Measurements from ENCODE around the gene KNCN. TPM values are rescaled to one million over a fixed set of nuclear protein-coding genes. Genes with fewer than 3 reads are reported as not detected.

The KNCN gene
- total RNA-seq, 1 donor from 2014 or later = not detected

DNA sequence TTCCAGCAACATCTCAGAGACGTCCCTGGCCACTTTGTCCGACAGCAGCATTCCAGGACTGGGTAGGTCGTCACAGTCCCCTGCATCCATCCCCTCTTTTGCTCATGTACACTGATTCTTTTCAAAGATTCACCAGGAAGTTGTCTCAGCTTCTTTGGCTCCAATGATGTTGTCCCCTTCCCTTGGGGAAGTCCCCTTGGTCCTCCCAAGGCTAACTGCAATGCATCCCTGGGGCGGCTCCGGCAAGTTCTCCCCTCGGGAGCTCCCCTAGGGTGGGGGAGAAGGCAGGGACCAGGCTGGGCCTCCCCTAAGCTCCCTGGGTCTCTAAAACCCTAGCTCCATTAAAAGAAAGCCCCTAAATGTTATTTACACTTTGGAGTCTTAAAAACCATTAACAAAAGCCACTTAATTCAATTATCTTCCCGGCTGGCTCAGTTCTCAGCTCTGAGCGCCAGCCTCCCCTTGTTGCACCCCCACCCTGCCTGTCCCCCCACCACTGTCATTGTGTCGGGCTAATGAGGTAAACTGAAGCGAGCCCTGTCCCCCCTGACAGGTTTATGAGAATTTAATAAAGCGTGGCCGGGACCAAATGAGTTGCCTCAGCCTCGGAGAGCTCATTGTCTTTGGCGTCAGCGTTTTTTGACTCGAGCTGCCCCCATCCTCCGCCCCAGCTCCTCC lies 25.3 kb downstream of the KNCN start:
- no peak overlapping the region for H3K27ac Mint-ChIP-seq (ENCODE audit: unreplicated experiment)
- Histone ChIP-seq H3K4me2 (ENCODE audit: low read length) (no peak overlapping the region), H3K9ac (ENCODE audit: low read length) (no peak overlapping the region), H3K4me1 (ENCODE audit: insufficient read depth, low read length) (peaks cover 14% of the 10 kb centered on the region), H3K27ac (ENCODE audit: low read depth, low read length) (no peak overlapping the region), H3K79me2 (ENCODE audit: insufficient read depth, low read length) (no peaks in the 10 kb centered on the region), H3K27me3 (ENCODE audit: insufficient read depth, low read length) (peaks cover 35% of the 10 kb centered on the region), H3K4me3 (ENCODE audit: insufficient read depth, low read depth, low read length) (no peak overlapping the region), H3K9me3 (ENCODE audit: insufficient read depth, low read depth, low read length) (no peaks in the 10 kb centered on the region), H3K36me3 (ENCODE audit: insufficient read depth, low read length) (no peaks in the 10 kb centered on the region), H2AFZ (ENCODE audit: low read depth, low read length) (no peak overlapping the region), H4K20me1 (ENCODE audit: insufficient read depth, low read length) (no peaks in the 10 kb centered on the region)
- H3K4me1 Mint-ChIP-seq (ENCODE audit: low read depth, unreplicated experiment) = peaks cover 18% of the 10 kb centered on the region
- H3K9me3 Mint-ChIP-seq (ENCODE audit: unreplicated experiment) = peaks cover under 1% of the 10 kb centered on the region
- peaks cover 3% of the 10 kb centered on the region for H3K36me3 Mint-ChIP-seq (ENCODE audit: low read depth, unreplicated experiment)
- DNase-seq (ENCODE audit: low read depth) (no peak), FAIRE-seq (no peak)
- H3K27me3 Mint-ChIP-seq (ENCODE audit: low read depth, unreplicated experiment) = peaks cover 58% of the 10 kb centered on the region
- no peak for TF ChIP-seq EZH2 (IDR thresholded peaks at IDR 0.05; ENCODE audit: insufficient read depth, low read length)
- TF ChIP-seq, protein P1, sequence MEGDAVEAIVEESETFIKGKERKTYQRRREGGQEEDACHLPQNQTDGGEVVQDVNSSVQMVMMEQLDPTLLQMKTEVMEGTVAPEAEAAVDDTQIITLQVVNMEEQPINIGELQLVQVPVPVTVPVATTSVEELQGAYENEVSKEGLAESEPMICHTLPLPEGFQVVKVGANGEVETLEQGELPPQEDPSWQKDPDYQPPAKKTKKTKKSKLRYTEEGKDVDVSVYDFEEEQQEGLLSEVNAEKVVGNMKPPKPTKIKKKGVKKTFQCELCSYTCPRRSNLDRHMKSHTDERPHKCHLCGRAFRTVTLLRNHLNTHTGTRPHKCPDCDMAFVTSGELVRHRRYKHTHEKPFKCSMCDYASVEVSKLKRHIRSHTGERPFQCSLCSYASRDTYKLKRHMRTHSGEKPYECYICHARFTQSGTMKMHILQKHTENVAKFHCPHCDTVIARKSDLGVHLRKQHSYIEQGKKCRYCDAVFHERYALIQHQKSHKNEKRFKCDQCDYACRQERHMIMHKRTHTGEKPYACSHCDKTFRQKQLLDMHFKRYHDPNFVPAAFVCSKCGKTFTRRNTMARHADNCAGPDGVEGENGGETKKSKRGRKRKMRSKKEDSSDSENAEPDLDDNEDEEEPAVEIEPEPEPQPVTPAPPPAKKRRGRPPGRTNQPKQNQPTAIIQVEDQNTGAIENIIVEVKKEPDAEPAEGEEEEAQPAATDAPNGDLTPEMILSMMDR (IDR thresholded peaks at IDR 0.05; ENCODE audit: insufficient read depth, low read depth, low read length) = no peak
- H3K4me3 Mint-ChIP-seq (ENCODE audit: unreplicated experiment) = no peak overlapping the region

DNA sequence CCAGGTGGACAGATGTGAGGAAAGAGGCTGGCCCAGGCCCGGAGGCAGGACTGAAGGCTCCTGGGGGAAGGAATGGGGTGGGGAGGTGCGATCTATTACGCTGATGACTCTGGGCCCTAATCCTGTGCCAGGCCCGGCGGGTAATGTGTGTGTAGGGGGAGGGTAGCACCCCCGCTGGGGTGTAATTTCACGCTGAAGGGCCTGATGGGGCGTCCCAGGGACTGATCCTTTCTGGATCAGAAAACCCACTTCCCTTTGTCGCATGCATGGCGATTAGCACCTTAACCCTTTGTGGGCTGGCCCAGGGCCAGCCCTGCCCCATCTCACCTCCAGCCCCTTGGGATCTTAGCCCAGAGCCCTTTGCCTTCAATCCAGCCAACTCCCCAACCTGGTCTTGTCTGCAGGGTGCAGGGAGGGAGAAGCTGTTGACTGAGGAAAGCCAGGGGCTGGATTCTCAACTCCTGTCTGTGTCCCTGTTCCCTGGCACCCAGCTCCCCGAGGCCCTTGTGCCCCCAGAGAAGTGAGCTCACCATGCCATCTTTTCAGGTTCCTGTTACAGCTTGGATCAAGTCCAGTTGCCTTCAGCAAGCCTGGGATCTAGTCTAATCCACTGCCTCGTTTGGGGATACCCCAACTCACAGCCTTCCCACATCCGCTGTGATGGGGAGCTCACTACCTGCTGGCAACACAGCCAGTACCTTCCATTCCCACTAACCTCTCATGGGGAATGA lies 26.0 kb downstream of the KNCN start:
- no peak overlapping the region for H3K27ac ChIP-seq (ENCODE audit: low read depth, low read length)
- H3K9me3 Mint-ChIP-seq (ENCODE audit: unreplicated experiment) = no peaks in the 10 kb centered on the region
- FAIRE-seq = no peak
- TF ChIP-seq, protein P1 (IDR thresholded peaks at IDR 0.05; ENCODE audit: insufficient read depth, low read depth, low read length) = no peak
- TF ChIP-seq EZH2 (IDR thresholded peaks at IDR 0.05; ENCODE audit: insufficient read depth, low read length) = no peak
- no peak overlapping the region for H3K9ac ChIP-seq (ENCODE audit: low read length)
- no peaks in the 10 kb centered on the region for H3K36me3 ChIP-seq (ENCODE audit: insufficient read depth, low read length)
- H3K4me2 ChIP-seq (ENCODE audit: low read length) = no peak overlapping the region
- peaks cover 24% of the 10 kb centered on the region for H3K4me1 Mint-ChIP-seq (ENCODE audit: low read depth, unreplicated experiment)
- no peaks in the 10 kb centered on the region for H4K20me1 ChIP-seq (ENCODE audit: insufficient read depth, low read length)
- H3K9me3 ChIP-seq (ENCODE audit: insufficient read depth, low read depth, low read length) = no peaks in the 10 kb centered on the region
- H3K4me3 Mint-ChIP-seq (ENCODE audit: unreplicated experiment) = no peak overlapping the region
- H3K27me3 ChIP-seq (ENCODE audit: insufficient read depth, low read length) = peaks cover 34% of the 10 kb centered on the region
- no peaks in the 10 kb centered on the region for H3K36me3 Mint-ChIP-seq (ENCODE audit: low read depth, unreplicated experiment)
- peaks cover 51% of the 10 kb centered on the region for H3K27me3 Mint-ChIP-seq (ENCODE audit: low read depth, unreplicated experiment)
- no peaks in the 10 kb centered on the region for H3K79me2 ChIP-seq (ENCODE audit: insufficient read depth, low read length)
- H3K27ac Mint-ChIP-seq (ENCODE audit: unreplicated experiment) = peak overlapping the region; percentile 41
- DNase-seq (ENCODE audit: low read depth) = no peak
- peaks cover 21% of the 10 kb centered on the region for H3K4me1 ChIP-seq (ENCODE audit: insufficient read depth, low read length)
- no peak overlapping the region for H2AFZ ChIP-seq (ENCODE audit: low read depth, low read length)
- H3K4me3 ChIP-seq (ENCODE audit: insufficient read depth, low read depth, low read length) = no peak overlapping the region

DNA sequence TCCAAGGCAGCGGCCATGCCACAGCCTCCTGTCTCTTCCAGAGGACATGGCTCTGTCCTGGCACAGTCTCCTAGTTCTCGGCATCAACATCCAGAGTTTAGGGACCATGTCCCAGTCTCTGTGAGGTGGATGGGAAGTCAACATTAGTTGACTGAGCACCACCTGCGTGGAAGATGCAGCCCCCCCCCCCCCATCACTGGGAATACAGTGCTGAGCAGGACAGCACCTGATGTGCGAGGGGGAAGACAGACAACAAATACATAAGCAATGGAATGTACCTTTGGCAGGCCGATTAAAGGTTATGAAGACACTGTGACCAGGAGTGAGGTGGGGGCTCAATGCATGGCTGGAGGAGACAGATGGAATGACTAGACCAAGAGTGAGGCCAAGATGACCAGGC lies 26.6 kb downstream of the KNCN start:
- Histone ChIP-seq H3K4me2 (ENCODE audit: low read length) (no peak overlapping the region), H3K27me3 (ENCODE audit: insufficient read depth, low read length) (peaks cover 28% of the 10 kb centered on the region), H3K9ac (ENCODE audit: low read length) (no peak overlapping the region), H3K36me3 (ENCODE audit: insufficient read depth, low read length) (no peaks in the 10 kb centered on the region), H3K27ac (ENCODE audit: low read depth, low read length) (no peak overlapping the region), H3K4me1 (ENCODE audit: insufficient read depth, low read length) (peaks cover 27% of the 10 kb centered on the region), H2AFZ (ENCODE audit: low read depth, low read length) (no peak overlapping the region), H3K4me3 (ENCODE audit: insufficient read depth, low read depth, low read length) (no peak overlapping the region), H4K20me1 (ENCODE audit: insufficient read depth, low read length) (no peaks in the 10 kb centered on the region), H3K79me2 (ENCODE audit: insufficient read depth, low read length) (no peaks in the 10 kb centered on the region), H3K9me3 (ENCODE audit: insufficient read depth, low read depth, low read length) (no peaks in the 10 kb centered on the region)
- Mint-ChIP-seq H3K27ac (ENCODE audit: unreplicated experiment) (no peak overlapping the region), H3K4me3 (ENCODE audit: unreplicated experiment) (no peak overlapping the region), H3K36me3 (ENCODE audit: low read depth, unreplicated experiment) (no peaks in the 10 kb centered on the region), H3K4me1 (ENCODE audit: low read depth, unreplicated experiment) (peaks cover 28% of the 10 kb centered on the region), H3K27me3 (ENCODE audit: low read depth, unreplicated experiment) (peaks cover 48% of the 10 kb centered on the region), H3K9me3 (ENCODE audit: unreplicated experiment) (no peaks in the 10 kb centered on the region)
- FAIRE-seq (no peak), DNase-seq (ENCODE audit: low read depth) (no peak)
- TF ChIP-seq, protein P1 (IDR thresholded peaks at IDR 0.05; ENCODE audit: insufficient read depth, low read depth, low read length) = no peak
- TF ChIP-seq EZH2 (IDR thresholded peaks at IDR 0.05; ENCODE audit: insufficient read depth, low read length) = no peak

All from astrocyte (in vitro differentiated cells and primary cell).